Inferior parietal cortex (tissue), 1 donor: ENCODE measurements around the gene FBLN7.

Experiments used
- DNase-seq: peaks from one replicate; pipeline ENCODE4 v3.0.0-alpha.2; 2016; ENCODE audit errors: extremely low spot score

The FBLN7 gene

DNA sequence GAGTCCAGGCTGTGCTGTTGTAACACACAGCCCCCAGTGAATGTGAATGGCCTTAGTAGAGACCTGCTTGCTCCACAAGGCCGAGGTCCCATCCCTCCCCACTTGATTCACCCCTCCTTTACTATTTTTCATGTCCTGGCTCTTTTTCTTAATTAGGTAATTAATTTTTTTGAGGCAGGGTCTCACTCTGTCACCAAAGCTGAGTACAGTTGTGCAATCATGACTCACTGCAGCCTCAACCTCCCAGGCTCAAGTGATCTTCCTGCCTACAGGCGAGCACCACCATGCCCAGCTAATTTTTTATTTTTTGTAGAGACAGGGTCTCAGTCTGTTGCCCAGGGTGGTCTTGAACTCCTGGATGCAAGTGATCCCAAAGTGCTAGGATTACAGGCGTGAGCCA, 19.3 kb downstream of the FBLN7 start:
- DNase-seq = no peak

DNA sequence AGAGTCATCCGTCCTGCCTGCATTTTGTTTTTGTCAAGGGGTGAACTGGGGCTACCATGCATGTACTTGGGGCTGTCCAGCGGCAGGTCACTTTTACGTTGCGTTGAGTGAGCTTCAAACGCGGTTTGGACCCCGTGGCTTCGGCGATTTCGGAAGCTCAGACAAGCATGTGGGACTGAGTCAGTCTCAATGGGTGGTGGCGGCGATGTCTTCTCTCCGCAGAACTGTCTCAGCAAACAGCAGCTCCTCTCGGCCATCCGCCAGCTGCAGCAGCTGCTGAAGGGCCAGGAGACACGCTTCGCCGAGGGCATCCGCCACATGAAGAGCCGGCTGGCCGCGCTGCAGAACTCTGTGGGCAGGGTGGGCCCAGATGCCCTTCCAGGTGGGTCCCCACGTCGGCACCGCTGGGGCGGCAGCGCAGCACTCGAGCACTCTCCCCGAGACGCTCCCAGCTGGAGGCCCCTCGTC, 21.3 kb downstream of the FBLN7 start:
- no peak for DNase-seq

DNA sequence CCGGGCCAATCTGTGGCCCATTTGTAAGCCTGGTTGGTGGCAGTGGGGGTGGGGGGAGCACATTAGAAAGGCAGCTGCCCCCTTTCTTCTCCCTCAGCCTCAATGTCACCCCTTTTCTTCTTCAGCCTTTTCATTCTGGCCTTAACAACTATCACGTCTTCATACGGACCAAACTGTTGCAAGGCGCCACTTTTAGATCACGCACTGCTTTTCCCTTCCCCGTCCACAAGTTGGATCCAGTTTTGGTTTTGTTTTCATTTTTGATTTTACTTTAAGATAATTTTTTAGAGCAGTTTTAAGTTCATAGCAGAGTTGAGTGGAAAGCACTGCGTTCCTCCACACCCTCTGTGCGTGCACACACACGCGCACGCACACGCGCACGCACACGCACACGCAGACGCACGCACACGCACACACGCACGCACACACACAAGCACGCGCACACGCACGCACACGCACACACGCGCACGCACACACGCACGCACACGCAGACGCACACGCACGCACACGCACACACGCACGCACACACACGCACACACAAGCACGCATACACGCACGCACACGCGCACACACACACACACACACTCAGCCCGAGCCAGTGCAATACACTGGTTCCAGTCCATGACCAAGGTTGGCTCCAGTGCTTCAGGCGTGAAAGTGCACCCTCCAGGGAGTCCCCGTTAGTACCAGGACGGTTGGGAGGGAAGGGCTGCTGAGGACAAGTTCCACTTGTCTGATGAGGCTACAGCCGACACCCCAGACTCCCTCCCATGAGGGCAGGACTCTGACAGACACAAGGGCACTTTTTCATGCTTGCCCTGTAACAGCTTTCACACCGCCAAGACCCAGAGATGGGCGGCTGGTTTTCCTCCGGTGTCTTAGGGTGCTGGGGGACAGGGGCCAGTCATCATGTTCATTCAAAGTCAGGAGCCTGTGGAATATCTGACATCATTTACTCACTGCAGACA, 22.4 kb downstream of the FBLN7 start:
- no peak for DNase-seq

DNA sequence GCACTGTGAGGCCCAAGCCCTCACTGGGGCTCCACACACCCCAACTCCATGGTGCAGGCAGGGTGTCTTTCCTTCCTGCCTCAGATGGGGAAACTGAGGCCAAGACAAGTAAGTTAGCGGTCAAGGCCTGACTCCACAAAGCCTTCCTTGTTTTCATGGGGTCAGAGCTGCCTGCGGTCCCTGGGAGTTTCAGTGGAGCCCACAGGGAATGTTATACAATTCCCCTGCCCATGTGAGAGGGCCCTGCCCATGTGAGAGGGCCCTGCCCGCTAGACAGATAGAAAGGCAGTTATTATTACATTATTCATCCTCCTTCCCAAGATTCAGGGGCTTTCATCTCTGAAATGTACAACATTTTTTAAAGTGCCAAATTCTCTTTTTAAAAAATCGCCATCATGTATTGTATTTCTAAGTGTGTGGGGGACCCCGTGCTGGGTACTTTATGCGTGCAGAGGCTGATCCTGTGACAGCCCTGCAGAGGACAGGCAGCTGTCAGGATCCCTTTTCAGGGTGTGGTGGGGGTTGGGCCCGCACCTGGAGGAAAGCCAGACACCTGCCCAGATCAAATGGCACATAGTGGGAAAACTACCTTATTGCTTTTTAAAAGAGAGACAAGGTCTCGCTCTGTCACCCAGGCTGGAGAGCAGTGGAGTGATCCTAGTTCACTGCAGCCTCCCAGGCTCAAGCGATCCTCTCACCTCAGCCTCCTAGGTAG, 23.4 kb downstream of the FBLN7 start:
- no peak for DNase-seq

DNA sequence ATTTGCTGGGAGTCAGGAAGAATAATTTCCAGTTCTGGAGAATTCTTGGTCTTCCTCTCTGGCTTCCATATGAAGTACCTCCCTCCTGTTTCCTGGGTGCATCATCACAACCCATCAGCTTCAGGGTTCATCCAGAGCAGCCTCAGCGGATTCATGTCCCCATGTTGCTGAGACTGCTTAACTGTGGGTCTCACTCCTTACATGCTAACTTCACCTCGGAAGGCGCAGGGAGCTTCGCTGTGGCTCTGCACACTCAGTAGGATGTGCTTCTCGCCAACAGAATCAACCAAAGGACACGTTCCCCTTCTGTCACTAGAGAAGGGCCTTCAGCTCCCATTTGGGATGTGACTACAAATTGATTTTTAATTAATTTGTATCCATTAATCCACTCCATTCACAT, 24.2 kb downstream of the FBLN7 start:
- DNase-seq = no peak

DNA sequence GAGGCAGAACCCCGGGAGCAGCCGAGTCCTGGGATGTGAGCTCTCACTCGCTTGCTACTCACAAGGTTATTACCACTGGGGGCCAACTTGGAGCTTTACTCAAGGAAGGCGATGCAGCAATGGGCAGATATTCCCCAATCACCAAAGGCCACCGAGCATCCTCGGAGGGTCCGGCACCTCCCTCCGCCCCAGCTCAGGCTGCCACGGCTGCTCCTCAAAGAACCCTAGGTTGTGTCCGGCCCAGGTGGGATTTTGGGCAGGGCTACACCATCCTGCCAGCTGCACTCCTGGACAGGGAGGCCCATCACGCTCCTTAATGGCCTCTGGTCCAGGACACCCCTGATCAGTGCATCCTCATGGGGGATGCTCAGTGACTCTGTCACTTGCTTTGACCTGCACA, 24.8 kb downstream of the FBLN7 start:
- DNase-seq = no peak

- DNase-seq = no peak
Observed at GRCh38 chr2:112163541-112163981, 25.4 kb downstream of the FBLN7 start.

DNA sequence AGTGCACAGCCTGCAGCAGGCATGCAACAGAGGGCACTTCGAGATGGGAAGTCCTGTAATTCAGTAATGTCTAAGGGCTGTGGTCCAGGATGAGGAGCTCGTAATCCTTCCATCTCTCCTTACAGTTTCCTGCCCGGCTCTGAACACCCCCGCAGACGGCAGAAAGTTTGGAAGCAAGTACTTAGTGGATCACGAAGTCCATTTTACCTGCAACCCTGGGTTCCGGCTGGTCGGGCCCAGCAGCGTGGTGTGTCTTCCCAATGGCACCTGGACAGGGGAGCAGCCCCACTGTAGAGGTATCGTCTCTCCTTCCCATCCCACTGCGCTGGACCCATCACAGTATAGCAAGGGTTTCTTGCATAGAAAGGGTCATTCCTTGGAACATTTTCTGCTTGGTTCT, 26.7 kb downstream of the FBLN7 start:
- DNase-seq = no peak

DNA sequence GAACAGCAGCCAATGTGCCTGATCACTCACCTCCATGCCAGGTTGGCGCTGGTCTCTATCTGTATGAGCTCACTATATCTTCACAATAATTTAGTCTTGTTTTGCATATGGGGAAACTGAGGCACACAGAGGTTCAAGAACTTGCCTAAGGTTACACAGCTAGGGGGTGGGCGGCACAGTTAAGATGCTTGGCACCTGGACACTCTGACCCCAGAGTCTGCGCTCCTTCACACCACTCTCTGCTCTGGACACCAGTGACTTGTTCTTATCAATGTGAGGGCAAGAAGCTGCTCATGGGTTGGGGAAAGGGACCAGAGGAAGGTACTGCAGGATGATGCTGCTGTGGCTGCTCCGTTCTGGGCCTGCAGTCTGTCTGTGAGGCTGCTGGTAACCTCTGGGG, 27.1 kb downstream of the FBLN7 start:
- DNase-seq = no peak

GRCh38 chr2:112166806-112167499, 28.8 kb downstream of the FBLN7 start:
- DNase-seq = no peak

- DNase-seq = no peak
Observed at GRCh38 chr2:112168422-112169124, 30.4 kb downstream of the FBLN7 start.

DNA sequence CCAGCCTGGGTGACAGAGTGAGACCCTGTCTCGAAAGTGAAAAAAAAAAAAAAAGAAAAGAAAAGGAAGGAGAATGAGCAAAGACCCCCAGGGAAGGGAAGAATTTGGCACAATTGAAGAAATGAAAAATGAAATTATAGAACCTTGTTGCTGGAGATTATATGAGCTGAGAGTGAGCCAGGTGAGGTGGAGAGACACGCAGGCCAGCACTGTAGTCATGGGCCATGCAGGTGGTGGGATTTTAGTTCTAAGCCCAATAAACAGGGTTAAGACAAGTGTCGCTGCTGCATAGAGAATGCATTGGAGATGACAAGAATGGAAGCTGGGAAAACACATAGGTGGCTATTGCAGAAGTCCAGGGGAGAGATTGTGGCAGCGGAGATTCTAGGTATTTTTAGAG, 32.3 kb downstream of the FBLN7 start:
- DNase-seq = no peak

GRCh38 chr2:112173646-112174319, 35.6 kb downstream of the FBLN7 start:
- no peak for DNase-seq

GRCh38 chr2:112174383-112174782, 36.2 kb downstream of the FBLN7 start:
- no peak for DNase-seq

- DNase-seq = no peak
Observed at GRCh38 chr2:112175333-112175732, 37.1 kb downstream of the FBLN7 start.

- no peak for DNase-seq
Observed at GRCh38 chr2:112175958-112176573, 37.9 kb downstream of the FBLN7 start.

DNA sequence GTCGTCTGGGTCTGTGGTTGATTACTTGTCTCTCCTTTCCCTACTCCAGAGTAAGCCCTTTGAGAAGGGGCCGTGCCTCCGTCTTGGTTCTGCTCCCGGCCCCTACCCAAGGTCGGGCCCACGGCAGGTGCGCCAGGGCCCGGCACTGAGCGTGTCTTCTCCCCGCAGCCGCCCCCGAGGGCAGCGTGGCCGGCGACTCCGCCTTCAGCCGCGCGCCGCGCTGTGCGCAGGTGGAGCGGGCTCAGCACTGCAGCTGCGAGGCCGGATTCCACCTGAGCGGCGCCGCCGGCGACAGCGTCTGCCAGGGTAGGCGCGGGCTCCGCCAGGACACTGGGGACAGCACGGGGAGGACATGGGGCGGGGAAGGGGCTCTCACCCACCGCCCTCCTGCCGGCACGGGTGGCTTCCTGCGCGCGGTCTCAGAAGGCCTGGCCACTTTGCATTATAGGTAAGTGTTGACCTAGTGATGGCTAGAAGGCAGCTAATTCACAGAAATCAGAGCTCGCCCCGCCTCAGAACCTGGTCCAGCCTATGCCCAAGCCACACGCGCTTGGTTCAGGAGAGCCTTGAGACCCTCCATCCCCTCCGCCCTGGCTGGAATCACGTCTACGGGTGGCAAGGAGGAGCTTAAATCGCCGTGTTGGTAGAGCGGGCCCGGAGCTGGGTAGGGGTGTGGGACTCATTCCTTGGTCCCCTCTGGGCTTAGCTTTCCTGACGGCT, 43.5 kb downstream of the FBLN7 start:
- DNase-seq = no peak

GRCh38 chr2:112182581-112183034, 44.4 kb downstream of the FBLN7 start:
- no peak for DNase-seq

- no peak for DNase-seq
Observed at GRCh38 chr2:112183327-112184025, 45.3 kb downstream of the FBLN7 start.
